Lower leg skin (tissue), 3 donors: ENCODE data around the gene FNDC3B.

Experiments used
- CTCF ChIP-seq, 3 donors: fragments of 450-650 bp; IDR thresholded peaks; one replicate each; pipeline ENCODE4 v1.5.1; 2016; ENCODE audit warnings: antibody characterized with exemption in 3 of 3, mild to moderate bottlenecking in 3 of 3, moderate library complexity in 2 of 3
- POLR2A ChIP-seq, 2 donors: fragments of 450-650 bp; IDR thresholded peaks; one replicate each; pipeline ENCODE4 v1.6.1; 2016 to 2017; ENCODE audit warnings: antibody characterized with exemption in 2 of 2, mild to moderate bottlenecking in 1 of 2, moderate library complexity in 1 of 2

- TF ChIP-seq CTCF (IDR thresholded peaks at IDR 0.05) (no peak), POLR2A (IDR thresholded peaks at IDR 0.05) (no peak)
Observed at GRCh38 chr3:172051957-172052354, 12.6 kb downstream of the FNDC3B start.
